Measurements from ENCODE around the gene MAN1C1.

MAN1C1 gene

GRCh38 chr1:25568834-25569596 lies 47.6 kb upstream of the MAN1C1 start:
- H2AFZ ChIP-seq (ENCODE audit: low read depth, low read length), result no peak overlapping the region
- H3K27ac ChIP-seq (ENCODE audit: low read length), result no peak overlapping the region
- H3K36me3 ChIP-seq (replicated peaks; ENCODE audit: low read depth, low read length), result no peaks in the 10 kb centered on the region
- H3K27me3 ChIP-seq (ENCODE audit: low read depth, low read length), result no peaks in the 10 kb centered on the region
- TF ChIP-seq, protein P1, sequence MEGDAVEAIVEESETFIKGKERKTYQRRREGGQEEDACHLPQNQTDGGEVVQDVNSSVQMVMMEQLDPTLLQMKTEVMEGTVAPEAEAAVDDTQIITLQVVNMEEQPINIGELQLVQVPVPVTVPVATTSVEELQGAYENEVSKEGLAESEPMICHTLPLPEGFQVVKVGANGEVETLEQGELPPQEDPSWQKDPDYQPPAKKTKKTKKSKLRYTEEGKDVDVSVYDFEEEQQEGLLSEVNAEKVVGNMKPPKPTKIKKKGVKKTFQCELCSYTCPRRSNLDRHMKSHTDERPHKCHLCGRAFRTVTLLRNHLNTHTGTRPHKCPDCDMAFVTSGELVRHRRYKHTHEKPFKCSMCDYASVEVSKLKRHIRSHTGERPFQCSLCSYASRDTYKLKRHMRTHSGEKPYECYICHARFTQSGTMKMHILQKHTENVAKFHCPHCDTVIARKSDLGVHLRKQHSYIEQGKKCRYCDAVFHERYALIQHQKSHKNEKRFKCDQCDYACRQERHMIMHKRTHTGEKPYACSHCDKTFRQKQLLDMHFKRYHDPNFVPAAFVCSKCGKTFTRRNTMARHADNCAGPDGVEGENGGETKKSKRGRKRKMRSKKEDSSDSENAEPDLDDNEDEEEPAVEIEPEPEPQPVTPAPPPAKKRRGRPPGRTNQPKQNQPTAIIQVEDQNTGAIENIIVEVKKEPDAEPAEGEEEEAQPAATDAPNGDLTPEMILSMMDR (IDR thresholded peaks at IDR 0.05; ENCODE audit: low read depth, low read length), result no peak
- no peak for TF ChIP-seq EZH2phosphoT487 (IDR thresholded peaks at IDR 0.05; ENCODE audit: low read depth)
- H4K20me1 ChIP-seq (ENCODE audit: insufficient read depth, low read length), result no peaks in the 10 kb centered on the region
- H3K4me2 ChIP-seq (ENCODE audit: low read length), result no peak overlapping the region
- H3K9me3 ChIP-seq (ENCODE audit: insufficient read depth, low read length), result no peaks in the 10 kb centered on the region
- peaks cover 4% of the 10 kb centered on the region for H3K4me1 ChIP-seq (ENCODE audit: low read length)
- H3K9ac ChIP-seq (ENCODE audit: low read length), result no peak overlapping the region
- H3K79me2 ChIP-seq (ENCODE audit: low read length), result no peaks in the 10 kb centered on the region
- no peak overlapping the region for H3K4me3 ChIP-seq (ENCODE audit: low read length)

- H4K20me1 ChIP-seq (ENCODE audit: insufficient read depth, low read length), result no peaks in the 10 kb centered on the region
- no peak overlapping the region for H3K9ac ChIP-seq (ENCODE audit: low read length)
- no peaks in the 10 kb centered on the region for H3K36me3 ChIP-seq (replicated peaks; ENCODE audit: low read depth, low read length)
- H3K4me1 ChIP-seq (ENCODE audit: low read length), result peaks cover 4% of the 10 kb centered on the region
- H3K4me3 ChIP-seq (ENCODE audit: low read length), result no peak overlapping the region
- H3K27me3 ChIP-seq (ENCODE audit: low read depth, low read length), result no peaks in the 10 kb centered on the region
- no peak for TF ChIP-seq EZH2phosphoT487 (IDR thresholded peaks at IDR 0.05; ENCODE audit: low read depth)
- TF ChIP-seq, protein P1 (IDR thresholded peaks at IDR 0.05; ENCODE audit: low read depth, low read length), result no peak
- no peak overlapping the region for H2AFZ ChIP-seq (ENCODE audit: low read depth, low read length)
- no peak overlapping the region for H3K27ac ChIP-seq (ENCODE audit: low read length)
- no peak overlapping the region for H3K4me2 ChIP-seq (ENCODE audit: low read length)
- no peaks in the 10 kb centered on the region for H3K9me3 ChIP-seq (ENCODE audit: insufficient read depth, low read length)
- H3K79me2 ChIP-seq (ENCODE audit: low read length), result no peaks in the 10 kb centered on the region
Observed at GRCh38 chr1:25569597-25570396, 46.8 kb upstream of the MAN1C1 start.

- Histone ChIP-seq H3K4me3 (ENCODE audit: low read length) (no peak overlapping the region), H3K4me1 (ENCODE audit: low read length) (peaks cover 4% of the 10 kb centered on the region), H3K9me3 (ENCODE audit: insufficient read depth, low read length) (no peaks in the 10 kb centered on the region), H3K4me2 (ENCODE audit: low read length) (no peak overlapping the region), H3K36me3 (replicated peaks; ENCODE audit: low read depth, low read length) (no peaks in the 10 kb centered on the region), H3K27ac (ENCODE audit: low read length) (no peak overlapping the region), H2AFZ (ENCODE audit: low read depth, low read length) (no peak overlapping the region), H3K9ac (ENCODE audit: low read length) (no peak overlapping the region), H3K27me3 (ENCODE audit: low read depth, low read length) (no peaks in the 10 kb centered on the region), H4K20me1 (ENCODE audit: insufficient read depth, low read length) (no peaks in the 10 kb centered on the region), H3K79me2 (ENCODE audit: low read length) (no peaks in the 10 kb centered on the region)
- TF ChIP-seq EZH2phosphoT487 (IDR thresholded peaks at IDR 0.05; ENCODE audit: low read depth), result no peak
- TF ChIP-seq, protein P1 (IDR thresholded peaks at IDR 0.05; ENCODE audit: low read depth, low read length), result no peak
Observed at GRCh38 chr1:25570798-25571521, 45.6 kb upstream of the MAN1C1 start.

DNA sequence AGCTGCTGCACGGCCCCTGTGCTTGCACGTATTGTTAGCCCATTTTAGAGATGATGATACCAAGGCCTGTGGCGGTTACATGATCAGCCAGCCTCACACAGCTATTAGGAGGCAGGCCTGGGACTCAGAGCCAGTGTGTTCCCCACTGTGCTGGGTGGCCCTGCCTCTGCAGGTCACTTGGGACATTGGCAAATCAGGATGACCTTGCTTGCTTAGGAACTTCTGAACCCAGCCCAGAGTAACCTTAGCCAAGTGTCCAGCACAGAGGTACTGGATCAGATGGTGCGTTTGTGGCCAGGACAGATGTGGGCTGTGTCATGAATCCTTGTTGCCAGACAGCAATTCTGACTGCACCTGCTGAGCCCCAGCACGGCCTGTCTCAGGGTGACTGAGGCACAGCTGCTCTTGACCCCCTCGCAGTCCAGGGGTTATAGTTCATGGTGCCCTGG lies 45.0 kb upstream of the MAN1C1 start:
- H3K9me3 ChIP-seq (ENCODE audit: insufficient read depth, low read length), result no peaks in the 10 kb centered on the region
- H2AFZ ChIP-seq (ENCODE audit: low read depth, low read length), result no peak overlapping the region
- no peak overlapping the region for H3K4me3 ChIP-seq (ENCODE audit: low read length)
- H3K27ac ChIP-seq (ENCODE audit: low read length), result no peak overlapping the region
- H3K9ac ChIP-seq (ENCODE audit: low read length), result no peak overlapping the region
- TF ChIP-seq EZH2phosphoT487 (IDR thresholded peaks at IDR 0.05; ENCODE audit: low read depth), result no peak
- TF ChIP-seq, protein P1 (IDR thresholded peaks at IDR 0.05; ENCODE audit: low read depth, low read length), result no peak
- no peaks in the 10 kb centered on the region for H3K27me3 ChIP-seq (ENCODE audit: low read depth, low read length)
- H3K4me2 ChIP-seq (ENCODE audit: low read length), result no peak overlapping the region
- H3K36me3 ChIP-seq (replicated peaks; ENCODE audit: low read depth, low read length), result no peaks in the 10 kb centered on the region
- peaks cover 4% of the 10 kb centered on the region for H3K4me1 ChIP-seq (ENCODE audit: low read length)
- no peaks in the 10 kb centered on the region for H4K20me1 ChIP-seq (ENCODE audit: insufficient read depth, low read length)
- no peaks in the 10 kb centered on the region for H3K79me2 ChIP-seq (ENCODE audit: low read length)

All from OCI-LY3 (cell line).